ENCODE measurements around the gene POTEC.
"Not testable (repeated sequence)": the region's sequence is repeated elsewhere in the genome, so short reads cannot be mapped to it uniquely, and the experiment has no call there.

POTEC gene

GRCh38 chr18:14543446-14543964, at the start of gene POTEC:
Gene POTEC (minus strand): TSS chr18:14543600. CDS start chr18:14543146, 454 bp downstream.
- FAIRE-seq, result peak; percentile 13
- DNase-seq (ENCODE audit: low spot score), result not testable (repeated sequence)

DNA sequence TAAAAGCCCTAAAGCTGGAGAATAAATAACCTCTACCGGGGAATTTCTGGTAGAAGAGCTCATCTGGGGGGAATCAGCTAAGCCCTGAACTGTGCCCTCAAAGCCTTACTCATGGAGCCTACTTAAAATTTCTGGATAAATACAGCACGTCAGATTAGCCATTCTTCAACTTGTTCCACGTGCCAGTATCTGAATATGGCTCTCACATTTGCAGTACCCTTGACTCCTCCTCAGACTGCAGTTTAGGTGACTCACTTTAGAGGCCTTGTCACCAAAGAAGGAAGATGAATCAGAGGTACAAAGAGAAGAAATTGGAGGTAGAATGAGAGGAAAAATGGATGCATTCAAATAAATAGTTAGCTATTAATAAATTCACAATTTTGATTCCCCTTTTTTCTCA, 34.6 kb upstream of the POTEC start:
- DNase-seq (ENCODE audit: low spot score) (peak; percentile 40), FAIRE-seq (peak; percentile 94)

DNA sequence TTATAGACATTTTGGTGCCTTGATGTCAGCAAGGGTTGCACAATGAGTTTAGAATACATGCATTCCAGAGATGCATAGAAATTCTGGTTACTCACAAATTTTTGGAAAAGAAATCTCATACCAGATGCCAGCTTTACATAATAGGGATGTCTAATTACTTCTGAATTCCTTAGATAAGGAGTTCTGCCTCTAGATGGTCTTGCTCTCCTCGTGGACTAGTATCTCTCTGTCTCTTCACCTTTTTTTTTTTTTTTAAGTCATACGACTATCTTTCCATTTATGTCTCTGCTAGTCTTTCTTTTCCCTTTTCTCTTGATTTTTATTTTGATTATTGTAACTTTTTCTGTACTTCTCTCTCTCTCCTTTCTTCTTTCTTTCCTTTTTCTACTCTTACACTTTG, 16.1 kb upstream of the POTEC start:
- not testable (repeated sequence) for DNase-seq (ENCODE audit: low spot score); FAIRE-seq

DNA sequence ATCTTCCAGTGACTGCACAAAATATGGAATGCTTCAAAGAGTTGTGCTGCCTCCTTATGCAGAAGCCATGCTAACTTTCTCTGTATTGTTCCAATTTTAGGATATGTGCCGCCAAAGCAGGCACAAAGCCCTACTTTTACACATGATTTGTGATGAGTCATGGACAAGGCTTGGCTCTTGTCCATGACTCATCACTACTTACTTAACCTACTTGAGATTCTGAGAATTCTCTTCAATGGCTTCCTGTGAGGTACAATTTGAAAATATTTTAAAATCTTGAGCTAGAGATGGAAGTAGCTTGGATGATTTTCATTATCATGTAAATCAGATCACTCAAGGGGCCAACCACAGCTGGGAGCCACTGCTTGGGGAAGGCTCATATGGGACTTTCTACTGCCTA, 11.7 kb downstream of the POTEC start:
- FAIRE-seq; DNase-seq (ENCODE audit: low spot score): not testable (repeated sequence)

DNA sequence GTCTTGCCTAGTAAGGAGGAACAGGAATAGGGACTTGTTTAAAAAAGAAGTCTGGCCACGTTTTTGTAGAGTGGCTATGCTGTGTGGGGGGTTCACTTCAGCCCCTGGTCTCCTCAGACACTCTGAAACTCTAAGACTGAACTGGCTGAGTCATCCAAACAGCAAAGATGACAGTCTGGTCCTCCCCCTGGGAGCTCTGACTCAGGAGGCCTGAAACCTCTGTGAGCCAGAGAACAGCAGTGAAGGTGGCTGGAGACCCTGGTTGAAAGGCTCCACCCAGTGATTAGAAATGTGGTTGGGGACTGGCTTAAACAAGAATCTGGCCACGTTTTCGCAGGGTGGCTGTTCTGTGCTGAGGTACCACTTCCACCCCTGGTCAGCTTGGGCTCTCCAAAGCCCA, 32.7 kb downstream of the POTEC start:
- DNase-seq (ENCODE audit: low spot score); FAIRE-seq: not testable (repeated sequence)

DNA sequence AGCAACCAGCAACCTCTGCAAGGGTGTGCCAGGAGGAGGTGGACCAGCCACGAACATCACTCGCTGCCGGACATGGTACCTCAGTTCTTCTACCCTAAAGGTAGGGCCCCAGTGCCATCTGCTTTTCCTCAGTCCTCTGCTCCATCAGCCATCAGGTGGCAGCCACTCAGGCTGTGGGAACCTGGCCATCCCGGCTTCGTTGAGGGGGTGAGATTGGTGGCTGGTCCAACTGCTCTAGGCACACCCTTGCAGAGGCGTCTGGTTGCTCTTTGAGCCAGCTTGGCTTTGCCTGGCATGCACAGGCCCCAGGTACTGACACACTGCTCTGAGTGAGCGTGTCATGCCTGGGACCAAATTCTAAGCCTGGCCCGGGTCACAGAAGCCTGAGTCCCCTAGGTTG, 39.7 kb downstream of the POTEC start:
- DNase-seq (ENCODE audit: low spot score); FAIRE-seq: not testable (repeated sequence)

DNA sequence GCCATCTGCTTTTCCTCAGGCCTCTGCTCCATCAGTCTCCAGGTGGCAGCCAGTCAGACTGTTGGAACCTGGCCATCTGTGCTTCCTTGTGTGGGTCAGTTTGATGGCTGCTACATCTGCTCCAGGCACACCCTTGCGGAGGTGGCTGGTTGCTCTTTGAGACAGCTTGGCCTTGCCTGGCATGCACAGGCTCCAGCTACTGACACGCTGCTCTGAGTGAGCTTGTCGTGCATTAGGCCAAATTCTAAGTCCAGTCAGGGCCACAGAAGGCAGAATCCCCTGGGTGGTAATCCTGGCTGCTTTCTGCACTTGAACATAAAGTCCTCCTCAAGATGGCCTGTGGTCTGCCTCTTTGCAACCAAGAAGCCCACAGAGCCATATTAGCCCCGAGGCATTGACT, 41.5 kb downstream of the POTEC start:
- not testable (repeated sequence) for DNase-seq (ENCODE audit: low spot score); FAIRE-seq

- peak; percentile 10 for DNase-seq (ENCODE audit: low spot score)
Measured at GRCh38 chr18:14489256-14490014, 54.0 kb downstream of the POTEC start.

GRCh38 chr18:14488789-14489188, 54.6 kb downstream of the POTEC start:
- FAIRE-seq; DNase-seq (ENCODE audit: low spot score): not testable (repeated sequence)

More at GRCh38 chr18:14489256-14490014, 54.0 kb downstream of the POTEC start:
- not testable (repeated sequence) for FAIRE-seq

DNA sequence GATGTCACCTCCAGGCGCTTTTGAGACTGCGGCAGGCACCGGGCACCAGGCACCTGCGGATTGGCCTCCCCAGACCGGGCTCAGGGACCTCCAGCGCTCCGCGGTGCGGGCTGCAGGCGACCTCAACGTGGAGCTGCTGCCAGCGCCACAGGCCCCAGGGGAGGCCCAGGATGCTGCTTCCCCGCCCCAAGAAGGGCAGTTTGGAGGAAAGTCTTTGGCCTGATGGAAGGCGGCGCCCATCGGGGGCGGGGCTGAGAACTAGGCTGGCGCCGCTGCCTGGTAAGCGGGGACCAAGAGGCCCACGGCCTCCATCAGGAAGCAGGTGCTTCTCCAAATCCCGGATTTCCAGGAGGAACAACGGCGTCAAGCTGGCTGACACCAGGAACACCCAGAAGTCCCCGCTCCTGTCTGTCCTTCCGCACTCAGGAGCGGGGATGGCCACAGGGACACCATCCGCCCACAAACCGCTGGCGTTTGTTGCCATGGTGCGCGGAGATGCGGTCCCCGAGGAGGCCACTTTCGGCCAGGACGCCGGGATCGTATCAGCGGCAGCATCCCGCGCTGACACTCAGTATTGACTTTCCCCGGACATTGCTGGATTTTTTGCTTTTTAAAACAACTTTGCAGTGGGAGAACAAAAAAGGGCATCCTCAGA, 56.3 kb downstream of the POTEC start:
- FAIRE-seq; DNase-seq (ENCODE audit: low spot score): not testable (repeated sequence)

DNA sequence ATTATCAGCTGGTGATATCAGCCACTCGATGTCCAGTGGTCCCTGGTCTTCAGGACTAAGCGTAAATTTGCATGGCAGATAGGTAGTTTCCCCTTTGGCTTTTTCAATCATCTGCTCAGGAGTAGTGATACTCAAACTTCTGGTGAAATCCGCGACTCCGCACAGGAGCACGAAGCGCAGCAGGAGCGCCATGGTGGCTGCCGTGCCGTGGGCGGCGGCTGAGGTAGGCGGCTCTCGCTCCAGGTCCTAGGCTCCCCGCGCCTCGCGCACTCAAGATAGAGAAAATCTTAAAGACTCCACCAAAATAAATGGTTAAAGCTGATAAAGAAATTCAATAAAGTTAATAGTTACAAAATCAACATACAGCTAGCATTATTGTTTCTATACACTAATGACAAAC, 64.3 kb downstream of the POTEC start:
- not testable (repeated sequence) for DNase-seq (ENCODE audit: low spot score); FAIRE-seq

DNA sequence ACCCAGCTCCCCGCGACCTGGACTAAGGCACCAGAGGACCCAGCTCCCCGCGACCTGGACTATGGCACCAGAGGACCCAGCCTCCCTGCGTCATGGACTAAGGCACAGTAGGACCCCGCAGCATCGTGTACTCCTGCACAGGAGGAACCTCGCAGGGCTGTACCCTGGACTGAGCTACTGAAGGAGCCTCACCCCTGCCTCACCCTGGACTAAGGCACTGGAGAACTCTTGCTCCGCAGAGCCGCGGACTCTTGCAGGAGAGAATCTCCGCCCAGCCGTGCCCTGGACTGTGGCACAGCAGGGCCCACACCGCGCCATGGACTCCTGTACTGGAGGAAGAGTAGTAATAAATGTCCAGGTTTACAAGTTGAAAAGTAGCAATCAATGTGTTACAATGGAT, 67.9 kb downstream of the POTEC start:
- DNase-seq (ENCODE audit: low spot score); FAIRE-seq: not testable (repeated sequence)

DNA sequence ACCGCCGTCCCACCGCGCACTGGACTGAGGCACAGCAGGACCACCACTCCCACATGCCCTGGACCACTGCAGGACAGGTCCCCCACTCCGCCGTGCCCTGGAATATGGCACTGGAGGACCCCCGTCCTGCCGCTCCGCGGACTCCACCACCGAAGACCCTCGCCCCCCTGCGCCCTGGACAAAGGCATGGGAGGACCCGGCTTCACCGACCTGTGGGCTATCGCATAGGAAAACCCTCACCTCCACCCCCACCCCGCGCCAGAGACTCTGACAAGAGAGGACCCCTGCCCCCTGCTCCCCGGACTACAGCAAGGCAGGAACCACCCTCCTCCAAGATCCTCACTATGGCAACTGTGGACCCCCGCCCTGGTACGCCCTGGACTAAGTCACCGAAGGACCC, 68.6 kb downstream of the POTEC start:
- not testable (repeated sequence) for FAIRE-seq; DNase-seq (ENCODE audit: low spot score)

GRCh38 chr18:14474007-14474720, 69.2 kb downstream of the POTEC start:
- FAIRE-seq, result not testable (repeated sequence)

DNA sequence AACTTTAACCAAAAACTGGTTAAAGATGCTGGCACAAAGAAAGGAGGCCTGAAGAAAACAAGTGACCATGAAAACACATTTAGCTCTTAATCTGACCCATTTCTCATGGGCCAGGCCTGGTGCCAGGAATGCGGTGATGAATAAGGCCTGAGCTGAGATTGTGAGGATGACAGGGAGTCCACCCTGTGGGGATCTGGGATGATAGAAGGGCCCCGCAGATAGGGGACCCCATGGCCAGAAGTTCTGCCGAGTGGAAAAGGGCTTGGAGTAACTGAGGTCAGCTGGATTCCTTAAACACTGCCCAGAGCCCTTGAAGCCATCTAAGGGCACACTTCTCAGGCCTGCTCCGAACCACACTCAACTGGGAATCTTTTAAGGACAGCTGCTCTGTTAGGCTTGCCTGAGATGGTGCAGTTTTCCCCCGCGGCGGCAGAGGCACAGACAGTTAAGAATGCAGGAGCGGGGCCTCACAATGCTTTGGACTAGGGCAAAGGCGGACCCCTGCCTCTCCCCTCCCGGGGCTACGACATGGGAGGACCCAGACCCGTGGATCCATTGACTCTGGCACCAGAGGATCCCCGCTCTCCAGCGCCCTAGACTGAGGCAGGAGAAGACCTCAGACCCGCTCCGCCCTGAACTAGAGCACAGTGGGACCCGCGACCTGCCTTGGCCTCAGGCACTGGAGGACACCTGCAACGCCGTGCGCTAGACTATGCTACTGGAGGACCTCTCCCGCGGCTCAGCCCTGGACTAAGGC, 70.0 kb downstream of the POTEC start:
- FAIRE-seq; DNase-seq (ENCODE audit: low spot score): not testable (repeated sequence)

More at GRCh38 chr18:14474007-14474720, 69.2 kb downstream of the POTEC start:
- DNase-seq (ENCODE audit: low spot score), result not testable (repeated sequence)

- not testable (repeated sequence) for DNase-seq (ENCODE audit: low spot score); FAIRE-seq
Measured at GRCh38 chr18:14471286-14471685, 72.1 kb downstream of the POTEC start.

DNA sequence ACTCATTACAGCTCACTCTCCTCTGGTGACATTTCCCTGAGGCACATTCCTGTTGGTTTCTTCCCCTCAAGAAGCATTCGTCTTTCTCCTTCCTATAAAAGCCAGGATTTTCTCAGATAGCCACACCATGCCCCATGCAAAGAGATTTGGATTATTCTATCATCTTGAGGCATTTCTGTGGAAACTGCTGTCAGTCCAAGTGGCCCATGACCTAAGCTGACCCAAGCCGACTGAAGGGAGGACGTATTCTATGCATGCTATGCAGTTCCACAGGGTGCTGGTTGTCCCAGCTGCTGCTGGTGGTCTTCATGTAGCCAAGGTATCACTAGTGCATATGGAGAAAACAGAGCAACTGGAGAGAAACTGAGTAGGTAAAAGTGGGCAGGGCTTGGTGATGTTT, 73.0 kb downstream of the POTEC start:
- FAIRE-seq; DNase-seq (ENCODE audit: low spot score): not testable (repeated sequence)

DNA sequence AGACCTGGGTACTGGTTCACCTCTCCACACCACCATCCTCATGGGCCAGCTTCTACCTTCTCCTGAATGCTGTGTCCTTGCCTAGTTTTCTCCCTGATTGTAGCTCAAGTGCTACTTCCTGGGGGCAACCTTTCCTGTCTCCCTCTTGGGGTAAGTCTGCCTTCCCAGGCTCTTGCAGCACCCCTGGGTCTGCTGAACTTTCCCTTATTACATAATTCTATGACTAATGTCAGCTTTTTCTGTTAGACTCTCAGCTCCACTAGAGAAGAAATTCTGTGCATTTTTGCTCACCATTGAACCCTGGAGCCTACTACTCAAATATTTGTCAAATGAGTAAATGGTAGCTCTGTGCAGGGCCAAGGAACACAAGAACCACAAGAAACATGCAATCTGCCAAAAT, 73.4 kb downstream of the POTEC start:
- FAIRE-seq, result not testable (repeated sequence)

DNA sequence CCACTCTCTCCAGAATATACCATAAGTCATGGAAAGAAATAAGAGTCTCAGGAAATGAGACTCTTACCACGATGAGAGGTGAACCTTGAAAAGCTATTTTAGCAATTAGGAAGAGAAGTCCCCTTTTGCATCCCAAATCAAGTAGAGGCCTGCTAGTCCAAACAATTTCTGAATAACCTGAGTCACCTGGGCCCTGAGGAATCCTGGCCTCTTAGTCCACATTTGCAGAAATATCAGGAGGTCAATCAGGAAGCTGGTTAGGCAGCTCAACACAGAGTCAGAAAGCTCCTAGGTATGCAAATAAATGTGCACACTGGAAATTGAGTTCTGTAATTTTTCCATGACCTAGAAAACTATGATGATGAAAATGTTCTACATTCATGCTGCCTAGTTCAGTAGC, 77.4 kb downstream of the POTEC start:
- DNase-seq (ENCODE audit: low spot score); FAIRE-seq: not testable (repeated sequence)

More for the DNA sequence above, 73.4 kb downstream of the POTEC start:
- peak; percentile 55 for DNase-seq (ENCODE audit: low spot score)
